ENCODE measurements around the gene CYP24A1. TPM values are rescaled to one million over a fixed set of nuclear protein-coding genes. Genes with fewer than 3 reads are reported as not detected.

Gene CYP24A1
- total and polyA plus RNA-seq, 2 experiments from 2014 or later = 0.43 to 1.2 TPM

- Histone ChIP-seq H2AFZ (no peak overlapping the region), H3K4me3 (no peak overlapping the region), H3K27ac (no peak overlapping the region), H3K36me3 (ENCODE audit: low read depth) (no peaks in the 10 kb centered on the region), H3K4me1 (ENCODE audit: insufficient read depth) (no peaks in the 10 kb centered on the region), H4K20me1 (ENCODE audit: insufficient read depth) (no peaks in the 10 kb centered on the region), H3F3A (ENCODE audit: insufficient read depth) (no peaks in the 10 kb centered on the region), H3K9me2 (ENCODE audit: insufficient read depth) (no peaks in the 10 kb centered on the region), H3K4me2 (ENCODE audit: unreplicated experiment) (no peak overlapping the region), H3K27me3 (replicated peaks; ENCODE audit: insufficient read depth) (peaks cover 30% of the 10 kb centered on the region), H3K9me3 (ENCODE audit: low read depth) (no peaks in the 10 kb centered on the region), H3K9ac (no peak overlapping the region), H3K79me2 (ENCODE audit: insufficient read depth) (no peaks in the 10 kb centered on the region)
- DNase-seq = no peak
- in situ Hi-C loops (cut with MboI) = no loop called here
- 83% methylated on average over 14 of the region's 14 CpGs for WGBS, 2 experiments (ENCODE audit: low coverage in 1 of 2, low lambda C conversion rate in 2 of 2, missing lambda C conversion rate in 2 of 2)
- TF ChIP-seq EZH2 (IDR thresholded peaks at IDR 0.05; ENCODE audit: insufficient read depth, poor library complexity, severe bottlenecking) (no peak), EZH2phosphoT487 (IDR thresholded peaks at IDR 0.05; ENCODE audit: insufficient read depth, low read depth) (no peak)
Measured at GRCh38 chr20:54168961-54169862, 4.6 kb downstream of the CYP24A1 start.

GRCh38 chr20:54167909-54168872 is 5.6 kb downstream of the CYP24A1 start:
- H3K9ac ChIP-seq = no peak overlapping the region
- peaks cover 22% of the 10 kb centered on the region for H3K27me3 ChIP-seq (replicated peaks; ENCODE audit: insufficient read depth)
- WGBS, 2 experiments (ENCODE audit: low coverage in 1 of 2, low lambda C conversion rate in 2 of 2, missing lambda C conversion rate in 2 of 2) = 69 to 70% methylated on average over 11 of the region's 11 CpGs
- no peaks in the 10 kb centered on the region for H3K9me2 ChIP-seq (ENCODE audit: insufficient read depth)
- peak; percentile 53 for DNase-seq
- no peaks in the 10 kb centered on the region for H3K79me2 ChIP-seq (ENCODE audit: insufficient read depth)
- in situ Hi-C loops (cut with MboI) = no loop called here
- TF ChIP-seq EZH2phosphoT487 (IDR thresholded peaks at IDR 0.05; ENCODE audit: insufficient read depth, low read depth) (no peak), EZH2 (IDR thresholded peaks at IDR 0.05; ENCODE audit: insufficient read depth, poor library complexity, severe bottlenecking) (no peak)
- no peak overlapping the region for H3K4me3 ChIP-seq
- no peaks in the 10 kb centered on the region for H4K20me1 ChIP-seq (ENCODE audit: insufficient read depth)
- H3K4me2 ChIP-seq (ENCODE audit: unreplicated experiment) = no peak overlapping the region
- no peaks in the 10 kb centered on the region for H3K36me3 ChIP-seq (ENCODE audit: low read depth)
- no peaks in the 10 kb centered on the region for H3K9me3 ChIP-seq (ENCODE audit: low read depth)
- no peak overlapping the region for H2AFZ ChIP-seq
- H3K27ac ChIP-seq = no peak overlapping the region
- no peaks in the 10 kb centered on the region for H3K4me1 ChIP-seq (ENCODE audit: insufficient read depth)
- H3F3A ChIP-seq (ENCODE audit: insufficient read depth) = no peaks in the 10 kb centered on the region

DNA sequence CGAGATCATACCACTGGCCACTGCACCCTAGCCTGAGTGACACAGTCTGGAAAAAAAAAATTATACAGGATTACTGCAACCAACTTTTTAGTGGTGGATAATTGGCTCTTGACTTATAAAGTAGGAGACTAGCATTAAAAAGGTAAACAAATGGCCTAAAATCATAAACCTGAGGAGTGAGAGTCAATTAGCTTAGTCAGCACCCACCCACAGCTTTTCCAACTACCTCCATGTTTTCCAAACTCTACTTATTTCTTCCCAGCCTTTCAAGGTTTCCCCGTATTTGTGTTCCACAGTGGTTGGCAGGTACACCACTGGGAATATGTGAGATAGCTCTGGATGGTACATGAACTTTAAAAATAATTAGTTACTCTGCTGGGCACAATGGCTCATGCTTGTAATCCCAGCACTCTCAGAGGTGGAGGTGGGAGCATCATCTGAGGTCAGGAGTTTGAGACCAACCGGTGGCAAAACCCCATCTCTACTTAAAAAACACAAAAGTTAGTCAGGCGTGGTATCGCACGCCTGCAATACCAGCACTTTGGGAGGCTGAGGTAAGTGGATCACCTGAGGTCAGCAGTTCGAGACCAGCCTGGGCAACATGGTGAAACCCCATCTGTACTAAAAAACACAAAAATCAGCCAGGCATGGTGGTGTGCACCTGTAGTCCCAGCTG is 6.7 kb downstream of the CYP24A1 start:
- no peak for DNase-seq
- Histone ChIP-seq H3K9me3 (ENCODE audit: low read depth) (no peaks in the 10 kb centered on the region), H3K27ac (no peak overlapping the region), H3K79me2 (ENCODE audit: insufficient read depth) (no peaks in the 10 kb centered on the region), H3K4me2 (ENCODE audit: unreplicated experiment) (no peak overlapping the region), H4K20me1 (ENCODE audit: insufficient read depth) (no peaks in the 10 kb centered on the region), H3K27me3 (replicated peaks; ENCODE audit: insufficient read depth) (peaks cover 11% of the 10 kb centered on the region), H3K36me3 (ENCODE audit: low read depth) (no peaks in the 10 kb centered on the region), H3K4me1 (ENCODE audit: insufficient read depth) (no peaks in the 10 kb centered on the region), H2AFZ (no peak overlapping the region), H3F3A (ENCODE audit: insufficient read depth) (no peaks in the 10 kb centered on the region), H3K9me2 (ENCODE audit: insufficient read depth) (no peaks in the 10 kb centered on the region), H3K4me3 (no peak overlapping the region), H3K9ac (no peak overlapping the region)
- 85 to 87% methylated on average over 7 of the region's 7 CpGs for WGBS, 2 experiments (ENCODE audit: low coverage in 1 of 2, low lambda C conversion rate in 2 of 2, missing lambda C conversion rate in 2 of 2)
- in situ Hi-C loops (cut with MboI) = no loop called here
- TF ChIP-seq EZH2 (IDR thresholded peaks at IDR 0.05; ENCODE audit: insufficient read depth, poor library complexity, severe bottlenecking) (no peak), EZH2phosphoT487 (IDR thresholded peaks at IDR 0.05; ENCODE audit: insufficient read depth, low read depth) (no peak)

DNA sequence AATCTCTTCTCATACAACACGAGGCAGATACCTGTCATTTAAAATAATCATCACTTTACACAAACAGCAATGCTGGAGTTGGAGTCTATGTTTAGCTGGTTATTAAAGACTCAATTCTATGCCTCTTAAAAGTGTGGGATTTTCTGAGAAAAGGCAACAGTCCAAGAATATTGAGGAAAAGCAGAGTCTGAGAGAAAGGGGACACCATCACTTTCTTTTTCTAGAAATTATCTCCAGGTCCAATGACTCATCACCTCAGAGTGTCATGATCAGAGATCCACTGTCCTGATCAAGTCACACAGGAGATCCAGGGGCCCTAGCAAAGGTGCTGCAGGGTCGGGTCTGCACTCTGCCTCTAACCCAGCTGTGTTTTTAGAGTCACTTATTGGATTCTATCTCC is 8.0 kb downstream of the CYP24A1 start:
- H3K4me2 ChIP-seq (ENCODE audit: unreplicated experiment) = no peak overlapping the region
- no peaks in the 10 kb centered on the region for H3K79me2 ChIP-seq (ENCODE audit: insufficient read depth)
- no peaks in the 10 kb centered on the region for H3K4me1 ChIP-seq (ENCODE audit: insufficient read depth)
- WGBS, 2 experiments (ENCODE audit: low coverage in 1 of 2, low lambda C conversion rate in 2 of 2, missing lambda C conversion rate in 2 of 2) = 82% methylated on average over 2 of the region's 2 CpGs
- no peak for TF ChIP-seq EZH2phosphoT487 (IDR thresholded peaks at IDR 0.05; ENCODE audit: insufficient read depth, low read depth)
- no peak overlapping the region for H3K9ac ChIP-seq
- H3K9me3 ChIP-seq (ENCODE audit: low read depth) = no peaks in the 10 kb centered on the region
- no peak overlapping the region for H3K4me3 ChIP-seq
- H3K27ac ChIP-seq = no peak overlapping the region
- H3K27me3 ChIP-seq (replicated peaks; ENCODE audit: insufficient read depth) = no peaks in the 10 kb centered on the region
- H4K20me1 ChIP-seq (ENCODE audit: insufficient read depth) = no peaks in the 10 kb centered on the region
- no peaks in the 10 kb centered on the region for H3F3A ChIP-seq (ENCODE audit: insufficient read depth)
- no peaks in the 10 kb centered on the region for H3K9me2 ChIP-seq (ENCODE audit: insufficient read depth)
- DNase-seq = no peak
- no peak overlapping the region for H2AFZ ChIP-seq
- H3K36me3 ChIP-seq (ENCODE audit: low read depth) = no peaks in the 10 kb centered on the region
- in situ Hi-C loops (cut with MboI) = no loop called here
